HEK293 (cell line): ENCODE measurements around the gene MAP1LC3A.

Experiments
- ZBTB7A ChIP-seq: fragments of 450-650 bp; formaldehyde crosslinking; IDR thresholded peaks from 2 replicates; pipeline ENCODE4 v1.5.1; 2016; ENCODE audit warnings: low read depth, missing biosample characterization, missing genetic modification characterization
- ZNF677 ChIP-seq: fragments of 450-650 bp; IDR thresholded peaks from 2 replicates; pipeline ENCODE4 v1.5.0; 2018; ENCODE audit warnings: missing biosample characterization, mild to moderate bottlenecking, missing genetic modification characterization, moderate library complexity
- TF ChIP-seq, protein P1 (sequence below): fragments of 450-650 bp; formaldehyde crosslinking; IDR thresholded peaks from 2 replicates; pipeline ENCODE4 v1.5.1; 2016; ENCODE audit warnings: missing biosample characterization, missing genetic modification characterization
- TF ChIP-seq, protein P2 (sequence below): fragments of 450-650 bp; formaldehyde crosslinking; IDR thresholded peaks from 2 replicates; pipeline ENCODE4 v1.5.1; 2016; ENCODE audit warnings: missing biosample characterization, missing genetic modification characterization
- TF ChIP-seq, protein P3 (sequence below): fragments of 450-650 bp; formaldehyde crosslinking; IDR thresholded peaks from 2 replicates; pipeline ENCODE4 v1.5.1; 2016; ENCODE audit warnings: missing biosample characterization, missing genetic modification characterization

DNA sequence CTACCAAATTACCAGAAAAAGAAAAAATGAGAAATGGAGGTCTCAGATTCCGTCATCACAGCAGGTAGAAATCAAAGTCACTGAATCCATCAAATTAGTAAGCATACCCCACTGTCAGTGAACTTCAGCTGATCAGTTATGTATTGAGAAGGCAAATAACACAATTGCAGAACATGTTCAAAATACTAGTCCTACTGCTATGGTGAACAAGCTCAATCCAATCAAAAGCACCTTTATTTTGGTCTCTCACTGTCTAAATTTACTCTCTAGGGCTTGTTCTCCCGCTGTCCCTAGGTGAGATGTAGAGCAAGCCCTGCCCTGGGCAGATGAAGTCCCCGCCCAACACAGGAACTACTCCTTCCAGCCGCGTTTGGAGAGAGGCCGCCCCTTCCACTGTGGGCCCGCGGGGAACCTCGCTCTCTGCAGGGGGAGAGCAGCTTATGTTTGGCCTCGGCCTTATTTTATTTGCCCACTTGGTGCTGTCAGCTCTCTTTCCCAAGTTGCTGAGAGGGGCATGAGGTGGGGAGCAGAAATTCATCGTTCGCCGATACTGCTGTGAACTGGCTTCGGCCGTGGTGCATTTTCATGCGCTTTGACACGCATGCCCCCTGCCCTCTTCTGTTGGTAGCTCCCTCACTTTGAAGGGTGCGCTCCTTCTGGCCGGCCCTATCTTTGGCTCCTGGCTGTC is 14.3 kb upstream of the MAP1LC3A start:
- TF ChIP-seq, protein P1, sequence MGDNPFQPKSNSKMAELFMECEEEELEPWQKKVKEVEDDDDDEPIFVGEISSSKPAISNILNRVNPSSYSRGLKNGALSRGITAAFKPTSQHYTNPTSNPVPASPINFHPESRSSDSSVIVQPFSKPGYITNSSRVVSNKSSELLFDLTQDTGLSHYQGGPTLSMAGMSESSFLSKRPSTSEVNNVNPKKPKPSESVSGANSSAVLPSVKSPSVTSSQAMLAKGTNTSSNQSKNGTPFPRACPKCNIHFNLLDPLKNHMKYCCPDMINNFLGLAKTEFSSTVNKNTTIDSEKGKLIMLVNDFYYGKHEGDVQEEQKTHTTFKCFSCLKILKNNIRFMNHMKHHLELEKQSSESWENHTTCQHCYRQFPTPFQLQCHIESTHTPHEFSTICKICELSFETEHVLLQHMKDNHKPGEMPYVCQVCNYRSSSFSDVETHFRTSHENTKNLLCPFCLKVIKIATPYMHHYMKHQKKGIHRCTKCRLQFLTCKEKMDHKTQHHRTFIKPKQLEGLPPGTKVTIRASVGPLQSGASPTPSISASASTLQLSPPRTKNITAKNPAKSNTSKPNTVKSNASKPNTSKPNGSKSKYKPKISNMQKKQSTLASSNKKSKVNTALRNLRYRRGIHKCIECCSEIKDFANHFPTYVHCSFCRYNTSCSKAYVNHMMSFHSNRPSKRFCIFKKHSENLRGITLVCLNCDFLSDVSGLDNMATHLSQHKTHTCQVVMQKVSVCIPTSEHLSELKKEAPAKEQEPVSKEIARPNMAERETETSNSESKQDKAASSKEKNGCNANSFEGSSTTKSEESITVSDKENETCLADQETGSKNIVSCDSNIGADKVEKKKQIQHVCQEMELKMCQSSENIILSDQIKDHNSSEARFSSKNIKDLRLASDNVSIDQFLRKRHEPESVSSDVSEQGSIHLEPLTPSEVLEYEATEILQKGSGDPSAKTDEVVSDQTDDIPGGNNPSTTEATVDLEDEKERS (tag by site-specific recombination): no peak
- no peak for TF ChIP-seq ZBTB7A (tag by site-specific recombination)
- no peak for TF ChIP-seq ZNF677 (tag by site-specific recombination)
- TF ChIP-seq, protein P2, sequence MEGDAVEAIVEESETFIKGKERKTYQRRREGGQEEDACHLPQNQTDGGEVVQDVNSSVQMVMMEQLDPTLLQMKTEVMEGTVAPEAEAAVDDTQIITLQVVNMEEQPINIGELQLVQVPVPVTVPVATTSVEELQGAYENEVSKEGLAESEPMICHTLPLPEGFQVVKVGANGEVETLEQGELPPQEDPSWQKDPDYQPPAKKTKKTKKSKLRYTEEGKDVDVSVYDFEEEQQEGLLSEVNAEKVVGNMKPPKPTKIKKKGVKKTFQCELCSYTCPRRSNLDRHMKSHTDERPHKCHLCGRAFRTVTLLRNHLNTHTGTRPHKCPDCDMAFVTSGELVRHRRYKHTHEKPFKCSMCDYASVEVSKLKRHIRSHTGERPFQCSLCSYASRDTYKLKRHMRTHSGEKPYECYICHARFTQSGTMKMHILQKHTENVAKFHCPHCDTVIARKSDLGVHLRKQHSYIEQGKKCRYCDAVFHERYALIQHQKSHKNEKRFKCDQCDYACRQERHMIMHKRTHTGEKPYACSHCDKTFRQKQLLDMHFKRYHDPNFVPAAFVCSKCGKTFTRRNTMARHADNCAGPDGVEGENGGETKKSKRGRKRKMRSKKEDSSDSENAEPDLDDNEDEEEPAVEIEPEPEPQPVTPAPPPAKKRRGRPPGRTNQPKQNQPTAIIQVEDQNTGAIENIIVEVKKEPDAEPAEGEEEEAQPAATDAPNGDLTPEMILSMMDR: no peak
- TF ChIP-seq, protein P3, sequence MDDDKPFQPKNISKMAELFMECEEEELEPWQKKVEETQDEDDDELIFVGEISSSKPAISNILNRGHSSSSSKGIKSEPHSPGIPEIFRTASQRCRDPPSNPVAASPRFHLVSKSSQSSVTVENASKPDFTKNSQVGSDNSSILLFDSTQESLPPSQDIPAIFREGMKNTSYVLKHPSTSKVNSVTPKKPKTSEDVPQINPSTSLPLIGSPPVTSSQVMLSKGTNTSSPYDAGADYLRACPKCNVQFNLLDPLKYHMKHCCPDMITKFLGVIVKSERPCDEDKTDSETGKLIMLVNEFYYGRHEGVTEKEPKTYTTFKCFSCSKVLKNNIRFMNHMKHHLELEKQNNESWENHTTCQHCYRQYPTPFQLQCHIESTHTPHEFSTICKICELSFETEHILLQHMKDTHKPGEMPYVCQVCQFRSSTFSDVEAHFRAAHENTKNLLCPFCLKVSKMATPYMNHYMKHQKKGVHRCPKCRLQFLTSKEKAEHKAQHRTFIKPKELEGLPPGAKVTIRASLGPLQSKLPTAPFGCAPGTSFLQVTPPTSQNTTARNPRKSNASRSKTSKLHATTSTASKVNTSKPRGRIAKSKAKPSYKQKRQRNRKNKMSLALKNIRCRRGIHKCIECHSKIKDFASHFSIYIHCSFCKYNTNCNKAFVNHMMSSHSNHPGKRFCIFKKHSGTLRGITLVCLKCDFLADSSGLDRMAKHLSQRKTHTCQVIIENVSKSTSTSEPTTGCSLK (tag by site-specific recombination): no peak
